Peyer's patch (tissue), 4 donors: Measurements from ENCODE around the gene CHCHD3. TPM values are rescaled to one million over a fixed set of nuclear protein-coding genes. Genes with fewer than 3 reads are reported as not detected.

Experiments
- DNase-seq, 3 donors: peaks; one replicate each; pipeline ENCODE4 v3.0.0-alpha.2; 2017 to 2019
- H3K27ac ChIP-seq, 4 donors: fragments of 200-600 bp; sonication (generic); one replicate each; pipeline ENCODE4 v1.5.1; 2016 to 2019
- H3K27me3 ChIP-seq, 2 donors: fragments of 200-600 bp; sonication (generic); one replicate each; pipeline ENCODE4 v1.5.1; 2019
- H3K36me3 ChIP-seq, 3 donors: fragments of 200-600 bp; sonication (generic); one replicate each; pipeline ENCODE4 v1.5.1; 2016 to 2019
- H3K4me1 ChIP-seq, 4 donors: fragments of 200-600 bp; sonication (generic); one replicate each; pipeline ENCODE4 v1.5.1; 2016 to 2019
- H3K4me3 ChIP-seq, 4 donors: fragments of 200-600 bp; sonication (generic); 1 replicate in 3 of 4; 2 replicates in 1 of 4; pipeline ENCODE4 v1.5.1; 2016 to 2019; ENCODE audit warnings: mild to moderate bottlenecking in 1 of 4
- H3K9me3 ChIP-seq, 4 donors: fragments of 200-600 bp; sonication (generic); one replicate each; pipeline ENCODE4 v1.5.1; 2016 to 2019; ENCODE audit warnings: mild to moderate bottlenecking in 1 of 4
- CTCF ChIP-seq, 6 experiments: fragments of 450-650 bp in 4 of 6; fragments of 200-600 bp in 2 of 6; sonication (generic) in 1 of 6; IDR thresholded peaks; one replicate each; pipeline ENCODE4 v1.5.1; 2017 to 2019; ENCODE audit warnings: antibody characterized with exemption in 6 of 6, mild to moderate bottlenecking in 3 of 6, moderate library complexity in 1 of 6
- POLR2A ChIP-seq, 2 donors: fragments of 450-650 bp; IDR thresholded peaks; one replicate each; pipeline ENCODE4 v1.5.1; 2017; ENCODE audit warnings: antibody characterized with exemption in 2 of 2, mild to moderate bottlenecking in 2 of 2, moderate library complexity in 2 of 2
- total RNA-seq, 4 donors: library from RNA; depleted of rRNA; stranded (reverse); fragments of >200 nt; gene quantifications; one replicate each; pipeline ENCODE4 v1.1.0, GENCODE V29; 2016

Gene CHCHD3
- total RNA-seq, 4 donors from 2014 or later, result 53.9 to 114 (median 84.0) TPM

DNA sequence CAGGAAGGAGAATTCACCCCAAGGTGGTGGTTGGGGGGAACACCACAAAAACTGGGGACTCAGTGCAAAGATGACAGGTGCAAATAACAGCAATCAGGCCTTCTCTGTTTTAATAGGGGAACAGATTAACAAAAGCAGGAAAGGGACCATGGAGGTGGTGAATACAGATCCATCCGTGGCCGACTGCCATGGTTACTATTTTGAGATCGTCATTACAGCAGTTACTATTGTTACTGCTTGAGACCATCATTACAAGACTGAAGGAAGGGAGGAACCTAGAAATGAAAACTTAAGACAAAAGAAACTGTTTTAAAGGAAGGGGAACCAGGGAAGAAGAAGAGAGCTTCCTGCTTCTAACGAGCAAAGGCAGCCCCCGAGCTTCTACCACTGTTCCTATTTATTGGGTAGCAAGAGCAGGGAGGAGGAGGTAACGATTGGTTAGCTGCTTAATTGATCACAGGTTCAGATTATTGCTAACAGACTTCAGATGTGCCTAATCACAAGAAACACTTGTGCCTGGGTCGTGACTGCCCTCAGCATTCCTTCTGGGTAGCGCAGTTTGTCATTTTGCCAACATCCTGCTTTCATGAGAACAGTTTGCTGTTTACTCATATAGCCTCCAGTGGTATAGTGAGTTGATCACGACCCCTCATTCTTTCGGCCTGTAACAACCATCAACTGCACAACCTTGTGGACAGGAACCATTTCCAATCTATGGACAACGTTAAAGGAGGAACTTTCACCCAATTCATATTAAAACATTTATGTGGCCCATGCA, 216.3 kb downstream of the CHCHD3 start:
- no peak for DNase-seq

DNA sequence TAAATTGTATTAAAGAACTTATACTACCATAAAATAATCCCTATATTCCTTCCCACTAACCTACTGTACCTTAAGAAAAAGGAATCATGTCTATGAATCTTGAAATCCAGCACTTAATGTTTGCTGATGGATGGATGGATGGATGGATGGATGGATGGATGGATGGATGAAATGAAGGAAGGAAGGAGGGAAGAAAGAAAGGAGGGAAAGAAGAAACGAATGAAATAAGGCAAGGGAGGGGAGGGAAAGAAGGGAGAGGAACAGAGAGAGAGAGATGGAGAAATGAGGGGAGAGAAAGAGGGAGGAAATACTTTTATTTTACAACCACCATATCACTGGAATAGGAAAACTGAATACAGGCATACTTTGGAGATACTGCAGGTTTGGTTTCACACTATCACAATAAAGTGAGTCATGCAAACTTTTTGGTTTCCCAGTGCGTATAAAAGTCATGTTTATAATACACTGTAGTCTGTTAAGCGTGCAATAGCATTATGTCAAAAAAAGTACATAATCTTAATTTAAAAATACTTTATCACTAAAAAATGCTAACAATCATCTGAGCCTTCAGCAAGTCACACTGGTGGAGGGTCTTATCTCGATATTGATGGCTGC, 219.8 kb downstream of the CHCHD3 start:
- no peak overlapping the region for H3K4me3 ChIP-seq
- no peaks in the 10 kb centered on the region for H3K4me1 ChIP-seq
- no peak for DNase-seq
- H3K27me3 ChIP-seq, result no peaks in the 10 kb centered on the region
- H3K36me3 ChIP-seq, result no peaks in the 10 kb centered on the region
- H3K9me3 ChIP-seq, result no peaks in the 10 kb centered on the region
- TF ChIP-seq CTCF (IDR thresholded peaks at IDR 0.05) (no peak), POLR2A (IDR thresholded peaks at IDR 0.05) (no peak)
- no peak overlapping the region for H3K27ac ChIP-seq

More for the DNA sequence above, 216.3 kb downstream of the CHCHD3 start:
- Histone ChIP-seq H3K27me3 (no peaks in the 10 kb centered on the region), H3K36me3 (no peaks in the 10 kb centered on the region), H3K4me1 (no peaks in the 10 kb centered on the region), H3K4me3 (no peak overlapping the region), H3K9me3 (no peaks in the 10 kb centered on the region), H3K27ac (no peak overlapping the region)
- TF ChIP-seq CTCF (IDR thresholded peaks at IDR 0.05), result no peak
- TF ChIP-seq POLR2A (IDR thresholded peaks at IDR 0.05), result no peak

DNA sequence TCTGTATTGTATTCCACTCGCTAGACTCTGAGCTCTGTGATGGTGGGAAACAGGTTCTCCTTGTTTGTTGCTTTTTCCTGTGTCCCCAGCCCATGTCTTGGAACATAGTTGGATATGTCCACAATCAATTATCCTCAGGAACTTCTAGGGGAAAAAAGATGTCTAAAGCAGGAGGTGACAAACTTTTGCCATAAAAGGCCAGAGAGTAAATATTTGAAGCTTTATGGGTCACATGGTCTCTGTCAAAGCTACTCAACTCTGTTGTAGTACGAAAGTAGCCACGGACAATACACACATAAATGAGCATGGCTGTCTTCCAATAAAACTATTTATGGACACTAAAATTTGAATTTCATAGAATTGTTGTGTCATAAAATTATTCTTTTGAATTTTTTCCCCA, 220.5 kb downstream of the CHCHD3 start:
- H3K36me3 ChIP-seq, result no peaks in the 10 kb centered on the region
- H3K27ac ChIP-seq, result no peak overlapping the region

GRCh38 chr7:132859199-132859598, 222.7 kb downstream of the CHCHD3 start:
- Histone ChIP-seq H3K4me1 (no peaks in the 10 kb centered on the region), H3K27me3 (no peaks in the 10 kb centered on the region), H3K9me3 (no peaks in the 10 kb centered on the region), H3K27ac (no peak overlapping the region), H3K36me3 (no peaks in the 10 kb centered on the region), H3K4me3 (no peak overlapping the region)
- DNase-seq, result no peak
- TF ChIP-seq CTCF (IDR thresholded peaks at IDR 0.05) (no peak), POLR2A (IDR thresholded peaks at IDR 0.05) (no peak)

More for the DNA sequence above, 220.5 kb downstream of the CHCHD3 start:
- H3K4me1 ChIP-seq, result no peaks in the 10 kb centered on the region
- no peak overlapping the region for H3K4me3 ChIP-seq
- no peaks in the 10 kb centered on the region for H3K27me3 ChIP-seq
- DNase-seq, result no peak
- H3K9me3 ChIP-seq, result no peaks in the 10 kb centered on the region
- TF ChIP-seq POLR2A (IDR thresholded peaks at IDR 0.05), result no peak
- TF ChIP-seq CTCF (IDR thresholded peaks at IDR 0.05), result no peak

- Histone ChIP-seq H3K27me3 (no peaks in the 10 kb centered on the region), H3K4me3 (no peak overlapping the region), H3K4me1 (no peaks in the 10 kb centered on the region), H3K36me3 (no peaks in the 10 kb centered on the region), H3K9me3 (no peaks in the 10 kb centered on the region), H3K27ac (no peak overlapping the region)
- no peak for DNase-seq
- TF ChIP-seq CTCF (IDR thresholded peaks at IDR 0.05) (no peak), POLR2A (IDR thresholded peaks at IDR 0.05) (no peak)
Measured at GRCh38 chr7:132858760-132859159, 223.1 kb downstream of the CHCHD3 start.
